ENCODE data around the gene NACA. TPM values are rescaled to one million over a fixed set of nuclear protein-coding genes. Genes with fewer than 3 reads are reported as not detected.
A peak's percentile ranks its signal among the peaks of the same experiment; 100 is the strongest.
"Not testable (repeated sequence)": the region's sequence is repeated elsewhere in the genome, so short reads cannot be mapped to it uniquely, and the experiment has no call there.

Gene NACA
- total RNA-seq, 1 donor from 2014 or later, result 690 TPM

- ATAC-seq; intact Hi-C loops (cut with DNase I); DNase-seq (ENCODE audit: low spot score): not testable (repeated sequence)
These were observed 20.6 kb downstream of the NACA start for GRCh38 chr12:56704522-56704921.

- ATAC-seq (no peak), DNase-seq (ENCODE audit: low spot score) (no peak)
- intact Hi-C loops (cut with DNase I), result no loop called here
These were observed 26.0 kb downstream of the NACA start for GRCh38 chr12:56699020-56699661.

GRCh38 chr12:56695327-56696101 lies 29.6 kb downstream of the NACA start:
- intact Hi-C loops (cut with DNase I), result no loop called here
- DNase-seq (ENCODE audit: low spot score) (no peak), ATAC-seq (no peak)

DNA sequence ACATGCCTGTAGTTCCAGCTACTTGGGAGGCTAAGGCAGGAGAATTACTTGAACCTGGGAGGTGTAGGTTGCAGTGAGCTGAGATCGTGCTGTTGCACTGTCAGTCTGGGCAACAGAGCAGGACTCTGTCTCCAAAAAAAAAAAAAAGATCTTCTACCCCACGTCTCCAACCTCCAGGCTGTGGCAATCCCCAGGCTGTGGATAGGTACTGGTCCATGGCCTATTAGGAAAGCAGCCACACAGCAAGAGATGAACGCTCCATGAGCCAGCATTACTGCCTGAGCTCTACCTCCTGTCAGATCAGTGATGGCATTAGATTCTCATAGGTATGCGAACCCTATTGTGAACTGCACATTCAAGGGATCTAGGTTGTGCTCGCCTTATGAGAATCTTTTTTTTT lies 30.9 kb downstream of the NACA start:
- DNase-seq (ENCODE audit: low spot score) (peak; percentile 14), ATAC-seq (no peak)
- intact Hi-C loops (cut with DNase I), result no loop called here

DNA sequence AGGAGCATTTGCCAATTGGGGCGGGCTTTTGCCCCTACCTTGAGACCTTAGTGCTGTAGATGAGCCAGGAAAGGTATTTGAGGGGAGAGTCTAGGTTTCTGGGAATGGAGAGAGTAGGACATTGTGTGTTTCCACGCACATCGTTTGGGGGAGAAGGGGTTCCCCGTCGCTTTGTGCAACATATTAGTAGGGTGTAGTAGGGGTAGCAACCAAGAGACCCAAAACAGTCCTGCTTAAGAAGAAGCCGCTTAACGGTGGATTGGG lies 36.3 kb downstream of the NACA start:
- DNase-seq (ENCODE audit: low spot score), result peak; percentile 59
- intact Hi-C loops (cut with DNase I), result no loop called here
- ATAC-seq, result no peak

- ATAC-seq (peak; percentile 97), DNase-seq (ENCODE audit: low spot score) (peak; percentile 98)
- intact Hi-C loops (cut with DNase I), result no loop called here
These were observed 36.8 kb downstream of the NACA start, which contains the start of gene PTGES3 for GRCh38 chr12:56688129-56688845. TSS of gene PTGES3 (minus strand) at chr12:56688284. CDS start at chr12:56687999, 285 bp downstream.

GRCh38 chr12:56687223-56688128 lies 37.6 kb downstream of the NACA start:
- peak; percentile 5 for ATAC-seq
- intact Hi-C loops (cut with DNase I), result no loop called here
- DNase-seq (ENCODE audit: low spot score), result peak; percentile 75

- intact Hi-C loops (cut with DNase I), result no loop called here
- ATAC-seq (no peak), DNase-seq (ENCODE audit: low spot score) (peak; percentile 21)
These were observed 40.2 kb downstream of the NACA start for GRCh38 chr12:56684745-56685359.

DNA sequence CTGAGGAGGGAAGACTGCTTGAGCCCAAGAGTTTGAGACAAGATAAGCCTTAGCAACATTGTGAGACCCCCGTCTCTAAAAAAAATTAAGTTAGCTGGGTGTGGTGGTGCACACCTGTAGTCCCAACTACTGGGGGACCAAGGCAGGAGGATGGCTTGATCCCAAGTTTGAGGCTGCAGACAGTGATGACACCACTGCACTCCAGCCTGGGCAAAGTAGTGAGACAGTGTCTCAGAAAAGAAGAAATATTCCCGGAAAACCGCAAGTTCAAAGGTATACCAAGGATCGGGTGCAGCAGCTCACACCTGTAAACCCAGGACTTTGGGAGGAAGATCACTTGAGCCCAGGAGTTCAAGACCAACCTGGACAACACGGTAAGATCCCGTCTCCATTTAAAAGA lies 42.8 kb downstream of the NACA start:
- no peak for DNase-seq (ENCODE audit: low spot score)
- ATAC-seq, result no peak
- intact Hi-C loops (cut with DNase I), result no loop called here

DNA sequence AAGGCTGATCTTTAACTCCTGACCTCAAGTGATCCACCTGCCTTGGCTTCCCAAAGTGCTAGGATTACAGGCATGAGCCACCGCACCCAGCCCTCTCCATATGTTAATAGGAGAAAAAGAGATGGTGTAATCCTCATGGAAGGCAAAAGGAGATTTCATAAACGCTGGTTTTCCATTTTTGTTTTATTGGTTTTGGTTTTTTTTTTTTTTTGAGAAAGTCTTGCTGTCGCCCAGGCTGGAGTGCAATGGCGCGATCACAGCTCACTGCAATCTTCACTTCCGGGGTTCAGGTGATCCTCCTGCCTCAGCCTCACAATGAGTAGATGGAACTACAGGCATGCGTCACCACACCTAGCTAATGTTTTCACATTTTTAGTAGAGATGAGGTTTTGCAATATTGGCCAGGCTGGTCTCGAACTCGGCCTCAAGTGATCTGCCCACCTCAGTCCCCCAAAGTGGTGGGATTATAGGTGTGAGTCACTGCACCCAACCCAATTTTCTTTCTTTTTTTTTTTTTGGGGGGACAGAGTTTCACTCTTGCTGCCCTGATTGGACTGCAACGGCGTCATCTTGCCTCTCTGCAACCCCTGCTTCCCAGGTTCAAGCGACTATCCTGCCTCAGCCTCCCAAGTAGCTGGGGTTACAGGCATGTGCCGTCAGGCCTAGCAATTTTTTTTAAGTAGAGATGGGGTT lies 45.1 kb downstream of the NACA start:
- DNase-seq (ENCODE audit: low spot score) (no peak), ATAC-seq (no peak)
- intact Hi-C loops (cut with DNase I), result no loop called here

GRCh38 chr12:56678852-56679251 lies 46.2 kb downstream of the NACA start:
- intact Hi-C loops (cut with DNase I), result no loop called here
- ATAC-seq (no peak), DNase-seq (ENCODE audit: low spot score) (no peak)

DNA sequence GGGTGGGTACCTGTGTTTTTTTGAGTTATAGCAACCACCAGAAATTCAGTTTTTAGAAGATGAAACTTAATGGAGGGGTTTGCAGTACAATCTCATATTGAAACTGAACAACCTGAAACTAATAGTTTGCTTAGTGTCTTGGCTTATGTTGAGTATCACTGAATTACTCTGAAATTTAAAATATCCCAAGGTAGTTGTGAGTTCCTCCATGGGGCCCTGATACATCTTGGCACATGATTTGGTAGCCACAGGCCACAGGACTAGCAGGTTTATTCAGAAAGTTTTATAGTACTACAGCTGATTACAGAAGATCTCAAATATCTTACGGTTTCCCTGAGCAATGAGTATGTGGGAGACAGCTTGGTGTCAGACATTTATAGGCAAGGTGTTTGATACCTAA lies 47.4 kb downstream of the NACA start:
- intact Hi-C loops (cut with DNase I), result no loop called here
- ATAC-seq (no peak), DNase-seq (ENCODE audit: low spot score) (no peak)

- ATAC-seq (no peak), DNase-seq (ENCODE audit: low spot score) (no peak)
- intact Hi-C loops (cut with DNase I), result no loop called here
These were observed 48.1 kb downstream of the NACA start for GRCh38 chr12:56676851-56677580.

GRCh38 chr12:56671608-56672007 lies 53.5 kb downstream of the NACA start:
- intact Hi-C loops (cut with DNase I), result no loop called here

DNA sequence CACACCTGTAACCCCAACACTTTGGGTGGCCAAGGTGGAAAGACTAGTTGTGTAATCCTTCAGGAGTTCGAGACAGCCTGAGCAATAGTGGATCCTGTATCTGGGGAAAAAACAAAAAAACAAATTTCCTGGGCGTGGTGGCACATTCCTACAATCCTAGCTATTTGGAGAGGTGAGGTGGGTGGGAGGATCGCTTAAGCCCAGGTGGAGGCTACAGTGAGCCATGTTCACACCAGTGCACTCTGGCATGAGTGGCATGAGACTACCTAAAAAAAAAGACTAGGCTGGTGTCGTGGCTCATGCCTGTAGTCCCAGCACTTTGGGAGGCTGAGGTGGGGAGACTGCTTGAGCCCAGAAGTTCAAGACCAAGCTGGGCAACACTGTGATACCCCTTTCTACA lies 54.3 kb downstream of the NACA start:
- intact Hi-C loops (cut with DNase I), result no loop called here
- ATAC-seq, result no peak
- DNase-seq (ENCODE audit: low spot score), result peak; percentile 14

More at GRCh38 chr12:56671608-56672007, 53.5 kb downstream of the NACA start:
- no peak for DNase-seq (ENCODE audit: low spot score)
- no peak for ATAC-seq

- DNase-seq (ENCODE audit: low spot score) (no peak), ATAC-seq (no peak)
- intact Hi-C loops (cut with DNase I), result no loop called here
These were observed 57.0 kb downstream of the NACA start for GRCh38 chr12:56668197-56668457.
